KBM-7 (cell line): Measurements from ENCODE around the gene LRPAP1.
A peak's percentile ranks its signal among the peaks of the same experiment; 100 is the strongest.
"Not testable (repeated sequence)": the region's sequence is repeated elsewhere in the genome, so short reads cannot be mapped to it uniquely, and the experiment has no call there.

Source experiments
- DNase-seq: peaks from one replicate; pipeline ENCODE4 v3.0.0-alpha.2; 2015
- in situ Hi-C: fragments of 300-500 bp; cut with MboI; formaldehyde crosslinking; loops from 2 replicates; pipeline ENCODE4 v1.14.3; 2020; ENCODE audit warnings: low sequenced_read_pairs, low pct_unique_long_range_greater_than_20kb, mixed read lengths

Gene LRPAP1

DNA sequence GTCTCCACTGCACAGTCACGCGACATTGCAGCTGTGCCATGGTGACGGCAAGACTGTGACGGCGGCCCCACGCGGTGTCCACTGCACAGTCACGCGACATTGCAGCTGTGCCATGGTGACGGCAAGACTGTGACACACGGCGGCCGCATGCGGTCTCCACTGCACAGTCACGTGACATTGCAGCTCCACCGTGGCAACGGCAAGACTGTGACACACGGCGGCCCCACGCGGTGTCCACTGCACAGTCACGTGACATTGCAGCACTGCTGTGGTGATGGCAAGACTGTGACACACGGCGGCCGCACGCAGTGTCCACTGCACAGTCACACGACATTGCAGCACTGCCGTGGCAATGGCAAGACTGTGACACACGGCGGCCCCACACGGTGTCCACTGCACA is 32.7 kb upstream of the LRPAP1 start:
- in situ Hi-C loops = not testable (repeated sequence)

GRCh38 chr4:3563403-3563802 is 31.2 kb upstream of the LRPAP1 start:
- DNase-seq = no peak
- in situ Hi-C loops = no loop called here

More for the DNA sequence above, 32.7 kb upstream of the LRPAP1 start:
- DNase-seq = not testable (repeated sequence)

DNA sequence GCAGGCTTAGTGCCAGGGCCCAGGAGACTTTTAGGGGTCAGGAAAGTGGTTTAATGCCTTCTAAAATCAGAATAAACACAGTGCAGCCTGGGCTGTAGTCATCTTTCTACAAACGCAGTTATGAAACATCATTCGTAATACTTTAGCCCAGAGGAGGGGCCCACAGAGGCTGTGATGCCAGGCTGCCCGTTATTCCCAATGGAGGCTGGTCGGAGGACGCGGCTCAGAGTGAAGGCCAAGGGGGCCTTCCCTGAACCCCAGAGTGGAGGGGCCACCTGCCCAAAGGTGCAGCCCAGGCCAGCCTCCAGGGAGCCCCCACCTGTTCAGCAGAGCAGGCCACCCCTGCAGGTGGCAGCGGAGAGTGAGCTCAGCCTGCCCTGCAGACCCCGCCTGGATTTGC is 29.9 kb upstream of the LRPAP1 start:
- DNase-seq, in situ Hi-C loops: not testable (repeated sequence)

DNA sequence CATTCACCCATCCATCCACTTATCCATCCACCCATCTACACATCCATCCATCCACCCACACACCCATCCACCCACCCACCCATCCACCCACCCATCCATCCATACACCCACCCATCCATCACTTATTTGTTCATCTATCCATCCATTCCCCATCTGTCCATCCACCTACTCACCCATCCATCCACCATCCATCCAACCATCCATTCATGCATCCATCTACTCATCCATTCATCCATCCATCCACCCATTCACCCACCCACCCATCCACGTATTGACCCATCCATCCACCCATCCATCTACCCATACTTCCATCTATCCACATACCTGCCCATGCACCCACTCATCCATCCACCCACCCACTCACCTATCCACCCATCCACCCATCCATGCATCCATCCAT is 28.2 kb upstream of the LRPAP1 start:
- in situ Hi-C loops, DNase-seq: not testable (repeated sequence)

DNA sequence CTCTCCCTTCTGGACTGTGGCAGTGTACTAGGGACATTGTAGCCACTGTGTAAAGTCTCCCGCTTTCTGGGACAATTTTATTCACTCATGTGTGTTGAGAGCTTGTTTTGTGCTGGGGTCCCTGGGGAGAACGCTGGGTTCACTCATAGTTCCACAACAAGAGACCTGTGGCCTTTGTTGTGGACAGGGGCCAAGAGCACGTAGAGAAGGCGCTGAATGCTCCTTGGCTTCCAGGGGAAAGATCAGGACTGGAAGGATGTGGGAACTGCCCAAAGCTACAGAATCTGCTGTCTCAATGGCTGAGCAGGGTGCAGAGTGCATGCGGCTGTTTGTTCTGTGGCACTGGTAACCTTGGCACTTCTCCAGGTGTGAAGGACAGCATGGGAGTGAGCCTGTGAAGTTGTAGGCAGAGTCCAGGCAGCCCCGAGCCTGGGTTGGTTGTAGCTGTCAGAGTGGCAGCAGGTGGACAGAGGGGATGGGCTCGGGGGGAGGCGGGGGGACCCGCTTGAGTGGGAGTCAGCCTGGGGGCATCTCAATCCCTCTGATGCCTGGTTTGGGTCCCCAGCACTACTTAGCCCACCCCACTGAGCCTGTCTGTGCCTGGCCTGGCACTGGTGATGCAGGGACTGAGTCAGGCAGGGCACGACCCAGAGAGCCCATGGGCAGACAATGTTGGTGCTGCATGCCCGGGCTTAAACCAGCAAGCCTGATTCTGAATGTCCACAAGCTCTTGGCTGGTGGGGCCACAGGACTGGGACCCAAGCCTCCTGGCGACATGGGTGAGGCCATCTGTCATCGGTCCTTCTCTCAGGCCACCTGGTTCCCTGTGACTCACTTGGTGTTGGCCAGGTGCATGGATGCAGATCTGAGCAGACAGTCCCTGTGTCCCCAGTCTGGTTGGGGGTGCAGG is 27.4 kb upstream of the LRPAP1 start:
- in situ Hi-C loops, DNase-seq: not testable (repeated sequence)

DNA sequence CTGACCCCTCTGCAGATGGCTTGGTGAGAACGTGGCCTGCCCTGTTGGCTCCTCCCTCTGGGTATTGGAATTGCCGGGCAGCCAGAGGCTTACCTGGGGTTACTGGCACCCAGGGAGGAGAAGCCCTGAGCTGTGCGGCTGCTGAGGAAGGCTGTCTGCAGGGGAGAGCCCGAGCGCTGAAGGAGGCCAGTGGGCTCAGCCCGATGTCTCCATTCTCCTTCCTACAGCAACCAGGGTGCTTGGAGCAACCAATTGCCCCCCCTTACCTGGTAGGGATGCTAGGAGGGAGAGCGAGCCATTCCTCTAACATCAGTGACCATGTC is 26.3 kb upstream of the LRPAP1 start:
- in situ Hi-C loops, DNase-seq: not testable (repeated sequence)

DNA sequence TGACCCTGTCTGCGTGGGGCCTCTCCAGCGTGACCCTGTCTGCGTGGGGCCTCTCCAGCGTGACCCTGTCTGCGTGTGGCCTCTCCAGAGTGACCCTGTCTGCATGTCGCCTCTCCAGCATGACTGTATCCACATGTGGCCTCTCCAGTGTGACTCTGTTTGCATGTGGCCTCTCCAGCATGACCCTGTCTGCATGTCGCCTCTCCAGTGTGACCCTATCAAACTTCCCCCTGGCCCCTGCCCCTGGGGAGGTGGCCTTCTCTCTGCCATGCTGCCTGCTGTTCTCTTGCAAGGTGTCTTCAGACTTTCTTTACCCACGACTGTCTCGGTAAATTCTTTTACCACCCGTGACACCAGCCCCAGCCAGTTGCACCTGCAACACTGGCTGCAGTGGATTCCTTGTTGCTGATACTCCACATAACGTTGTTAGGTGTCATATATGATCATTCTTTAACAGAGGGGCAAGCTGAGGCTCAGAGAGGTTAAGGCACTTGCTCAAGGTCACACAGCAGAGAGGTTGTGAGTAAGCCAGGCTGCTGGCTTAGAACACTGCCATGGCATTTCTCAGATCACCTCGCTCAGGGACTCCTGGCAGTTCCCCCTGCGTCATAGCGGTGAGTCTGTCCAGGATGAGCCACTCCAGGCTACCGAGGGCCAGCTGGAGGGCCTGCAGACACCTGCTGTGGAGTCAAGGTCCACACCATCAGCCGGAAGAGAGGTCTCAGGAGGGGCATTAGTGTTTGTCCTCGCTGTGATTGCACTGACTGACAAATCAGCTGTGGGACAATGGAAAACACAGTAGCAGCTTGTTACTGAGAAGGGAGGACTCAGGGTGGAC is 25.7 kb upstream of the LRPAP1 start:
- DNase-seq, in situ Hi-C loops: not testable (repeated sequence)

- in situ Hi-C loops = not testable (repeated sequence)
- peak; percentile 92 for DNase-seq
Measured at GRCh38 chr4:3557088-3557492, 24.9 kb upstream of the LRPAP1 start.

DNA sequence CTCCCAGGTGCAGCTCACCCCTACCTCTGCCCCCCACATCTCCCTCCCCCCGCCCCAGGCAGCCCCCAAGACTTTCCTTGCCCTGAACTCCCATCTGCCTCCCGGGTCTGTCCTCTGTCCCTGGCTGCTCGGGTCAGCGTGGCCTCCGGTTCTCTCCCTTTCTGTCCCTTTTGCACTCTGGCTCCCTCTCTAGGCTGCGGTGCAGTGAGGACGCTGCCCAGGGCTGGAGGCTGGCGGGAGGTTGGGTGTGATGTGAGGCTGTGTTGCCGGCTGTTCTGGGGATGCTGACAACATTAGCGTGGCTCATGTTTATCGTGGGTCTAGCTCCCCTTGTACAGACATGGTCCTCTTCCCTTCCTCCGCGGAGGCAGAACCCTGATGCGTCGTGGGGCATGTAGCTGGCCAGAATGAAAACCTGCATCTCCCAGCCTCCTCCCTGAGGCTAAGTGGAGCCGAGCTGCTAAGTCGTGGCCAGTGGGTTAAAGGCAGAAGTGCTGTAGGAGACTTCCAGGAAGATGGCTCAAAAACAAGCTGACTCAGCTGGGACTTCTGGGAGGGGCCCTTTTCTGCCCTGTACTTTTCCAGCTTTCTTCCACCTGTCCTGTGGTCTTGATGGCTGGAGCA is 24.1 kb upstream of the LRPAP1 start:
- DNase-seq = peak; percentile 32
- in situ Hi-C loops = not testable (repeated sequence)

GRCh38 chr4:3555459-3556070 is 23.3 kb upstream of the LRPAP1 start:
- in situ Hi-C loops, DNase-seq: not testable (repeated sequence)

DNA sequence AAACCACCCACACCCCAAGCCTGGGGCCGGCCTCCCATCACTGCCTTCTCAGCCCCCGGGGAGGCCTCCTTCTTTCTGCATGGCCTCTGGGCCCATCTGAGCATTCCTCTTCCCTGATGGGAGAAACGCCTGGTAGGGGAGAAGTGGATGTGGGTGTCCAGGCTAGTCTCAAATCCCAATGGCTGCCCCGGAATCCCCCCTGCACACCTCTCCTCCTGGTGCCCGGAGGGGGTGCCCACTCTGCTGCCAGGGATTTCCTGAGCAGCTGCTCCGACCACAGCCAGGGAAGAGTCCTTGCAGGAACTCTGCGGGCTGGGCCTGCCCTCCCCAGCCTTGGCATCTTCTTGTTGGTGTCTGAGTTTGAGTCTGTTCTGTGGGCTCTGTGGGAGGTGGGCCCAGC is 19.1 kb upstream of the LRPAP1 start:
- in situ Hi-C loops, DNase-seq: not testable (repeated sequence)

- in situ Hi-C loops, DNase-seq: not testable (repeated sequence)
Measured at GRCh38 chr4:3550792-3551325, 18.6 kb upstream of the LRPAP1 start.

- DNase-seq, in situ Hi-C loops: not testable (repeated sequence)
Measured at GRCh38 chr4:3550041-3550440, 17.8 kb upstream of the LRPAP1 start.

GRCh38 chr4:3549694-3550001 is 17.4 kb upstream of the LRPAP1 start:
- in situ Hi-C loops, DNase-seq: not testable (repeated sequence)

DNA sequence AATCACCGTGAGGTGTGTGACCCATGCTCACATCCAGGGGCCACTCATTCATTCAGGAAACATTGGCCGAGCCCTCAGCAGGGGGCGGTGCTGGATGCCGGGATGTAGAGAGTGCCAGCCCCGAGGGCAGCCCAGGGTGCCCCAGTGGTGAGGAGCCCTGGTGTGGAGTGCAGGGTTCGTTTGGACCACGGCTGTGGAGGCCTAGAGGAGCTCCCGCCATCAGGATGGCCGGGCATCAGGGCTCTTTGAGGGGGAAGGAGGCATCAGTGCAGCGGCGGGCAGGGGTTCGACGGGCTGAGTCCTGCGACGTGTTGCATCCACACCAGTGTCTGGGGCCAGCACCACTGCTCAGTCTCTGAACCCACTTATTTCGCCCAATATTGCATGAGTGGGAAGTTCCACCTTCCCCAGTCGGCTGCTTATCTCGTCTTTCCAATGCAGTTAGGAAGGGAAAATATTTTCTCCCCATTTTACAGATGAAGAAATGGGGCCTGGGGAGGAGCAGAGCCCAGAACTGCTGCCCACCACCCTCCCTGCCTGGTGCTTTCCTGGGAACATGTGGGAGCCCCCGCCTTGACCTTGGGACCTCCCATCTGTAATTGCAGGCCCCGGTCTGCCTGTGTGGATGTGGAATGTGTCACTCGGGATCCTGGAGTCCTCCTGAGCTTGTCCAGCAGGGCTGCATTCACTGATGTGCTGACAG is 16.9 kb upstream of the LRPAP1 start:
- in situ Hi-C loops = not testable (repeated sequence)

DNA sequence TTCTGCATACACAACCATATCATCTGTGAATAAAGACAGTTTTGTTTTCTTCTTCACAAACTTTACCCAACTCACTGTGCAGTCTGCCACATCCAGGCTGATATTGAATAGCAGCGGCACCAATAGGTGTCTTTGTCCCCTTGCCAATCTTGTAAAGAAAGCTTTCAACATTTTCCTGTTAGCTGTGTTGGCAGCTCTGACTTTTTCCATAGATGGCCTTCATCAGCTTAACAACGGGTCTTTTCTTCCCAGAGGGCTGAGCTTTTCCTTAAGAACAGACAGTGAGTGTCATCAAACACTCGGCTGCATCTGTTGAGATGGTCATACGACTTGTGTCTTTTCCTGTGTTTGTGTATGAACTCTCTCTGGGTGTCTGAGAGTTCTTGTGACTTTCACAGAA is 14.5 kb upstream of the LRPAP1 start:
- in situ Hi-C loops, DNase-seq: not testable (repeated sequence)

More for the DNA sequence above, 16.9 kb upstream of the LRPAP1 start:
- DNase-seq = not testable (repeated sequence)

GRCh38 chr4:3545351-3545750 is 13.1 kb upstream of the LRPAP1 start:
- DNase-seq, in situ Hi-C loops: not testable (repeated sequence)

DNA sequence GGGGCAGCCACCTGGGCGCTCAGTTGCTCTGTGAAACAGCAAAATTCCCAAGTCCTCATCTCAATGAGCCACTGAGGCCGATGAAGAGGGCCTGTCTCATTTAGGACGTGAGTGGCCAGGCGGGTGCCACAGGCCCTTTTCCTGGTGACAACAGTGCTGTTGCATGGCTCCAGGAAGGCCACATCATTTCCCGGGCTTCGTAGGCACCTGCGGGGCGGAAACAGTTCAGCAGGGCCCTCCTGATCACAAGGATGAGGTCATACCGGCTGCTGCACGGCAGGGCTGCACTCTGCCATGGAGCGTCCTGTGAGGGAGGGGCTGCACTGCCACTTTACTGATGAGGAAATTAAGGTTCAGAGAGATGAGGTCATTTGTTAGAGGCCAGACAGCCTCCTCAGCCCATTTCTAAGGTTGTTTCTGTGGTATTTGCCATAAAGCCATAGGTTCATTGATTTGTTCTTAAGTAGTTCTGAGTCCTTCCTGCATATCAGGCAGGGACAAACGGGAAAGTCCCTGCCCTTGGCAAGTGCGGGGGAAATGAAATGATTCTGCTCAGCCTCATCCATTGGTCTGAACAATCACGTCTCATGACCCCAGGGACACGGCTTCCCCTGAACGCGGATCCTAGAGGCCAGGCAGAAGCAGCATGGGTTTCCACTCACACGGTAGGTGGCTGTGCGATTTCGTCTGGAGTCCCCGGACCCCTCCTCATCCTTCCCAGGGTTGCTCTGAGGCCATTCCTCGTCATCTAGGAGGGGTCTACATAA is 12.2 kb upstream of the LRPAP1 start:
- DNase-seq, in situ Hi-C loops: not testable (repeated sequence)
